ENCODE measurements around the gene RGL3.
"Not testable (repeated sequence)": the region's sequence is repeated elsewhere in the genome, so short reads cannot be mapped to it uniquely, and the experiment has no call there.

Gene RGL3

GRCh38 chr19:11361771-11362731 is 57.1 kb downstream of the RGL3 start:
- DNase-seq (ENCODE audit: low read depth) = no peak

- peak; percentile 55 for DNase-seq (ENCODE audit: low read depth)
Measured at GRCh38 chr19:11361037-11361770, 57.9 kb downstream of the RGL3 start.

DNA sequence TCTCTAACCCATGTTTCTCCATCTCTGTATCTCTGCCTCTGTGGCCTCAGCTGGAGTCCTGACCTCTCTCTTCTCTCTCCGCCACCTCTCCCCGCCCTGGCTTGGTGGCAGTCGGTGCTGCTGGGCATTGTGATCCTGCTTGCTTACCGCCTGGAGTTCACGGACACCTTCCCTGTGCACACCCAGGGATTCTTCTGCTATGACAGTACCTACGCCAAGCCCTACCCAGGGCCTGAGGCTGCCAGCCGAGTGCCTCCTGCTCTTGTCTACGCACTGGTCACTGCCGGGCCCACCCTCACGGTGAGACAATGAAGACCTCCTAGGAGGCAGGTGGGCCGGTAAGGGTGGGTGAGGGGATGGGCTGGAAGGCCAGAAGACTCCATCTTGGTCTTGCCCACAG is 59.7 kb downstream of the RGL3 start:
- DNase-seq (ENCODE audit: low read depth) = no peak

GRCh38 chr19:11356676-11357550 is 62.2 kb downstream of the RGL3 start:
- DNase-seq (ENCODE audit: low read depth) = no peak

DNA sequence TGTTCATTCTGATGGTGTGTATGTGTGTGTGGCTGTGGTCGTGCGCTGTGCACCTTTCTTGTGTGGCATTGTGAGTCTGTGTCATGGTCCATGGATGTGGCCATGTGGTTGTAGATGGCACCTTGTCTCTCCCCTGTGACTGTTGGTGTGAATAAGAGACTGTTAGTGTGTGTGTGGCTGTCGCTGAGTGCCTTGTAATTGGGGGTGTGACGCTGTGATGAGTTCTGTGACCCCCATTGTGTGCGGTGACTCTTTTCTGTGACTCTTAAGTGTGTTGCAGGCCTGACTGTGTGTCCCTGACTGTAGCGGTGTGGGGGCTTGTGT is 63.1 kb downstream of the RGL3 start:
- DNase-seq (ENCODE audit: low read depth) = no peak

- peak; percentile 78 for DNase-seq (ENCODE audit: low read depth)
Measured at GRCh38 chr19:11355160-11356073, 63.7 kb downstream of the RGL3 start, which contains the start of gene PLPPR2. TSS of gene PLPPR2 (plus strand) at chr19:11355432. CDS start at chr19:11357674, 2,242 bp downstream.

DNA sequence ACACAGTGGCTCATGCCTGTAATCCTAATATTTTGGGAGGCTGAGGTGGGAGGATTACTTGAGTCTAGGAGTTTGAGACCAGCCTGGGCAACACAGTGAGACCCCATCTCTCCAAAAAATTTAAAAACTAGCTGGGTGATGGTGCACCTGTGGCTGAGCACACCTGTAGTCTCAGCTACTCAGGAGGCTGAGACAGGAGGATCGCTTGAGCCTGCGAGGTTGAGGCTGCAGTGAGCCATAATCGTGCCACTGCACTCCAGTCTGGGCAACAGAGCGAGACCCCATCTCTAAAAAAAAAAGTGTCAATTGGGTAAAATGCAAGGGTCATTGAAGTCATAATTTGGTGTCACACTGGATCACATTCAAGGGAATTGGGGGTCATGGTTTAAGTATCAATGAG is 65.0 kb downstream of the RGL3 start:
- not testable (repeated sequence) for DNase-seq (ENCODE audit: low read depth)

DNA sequence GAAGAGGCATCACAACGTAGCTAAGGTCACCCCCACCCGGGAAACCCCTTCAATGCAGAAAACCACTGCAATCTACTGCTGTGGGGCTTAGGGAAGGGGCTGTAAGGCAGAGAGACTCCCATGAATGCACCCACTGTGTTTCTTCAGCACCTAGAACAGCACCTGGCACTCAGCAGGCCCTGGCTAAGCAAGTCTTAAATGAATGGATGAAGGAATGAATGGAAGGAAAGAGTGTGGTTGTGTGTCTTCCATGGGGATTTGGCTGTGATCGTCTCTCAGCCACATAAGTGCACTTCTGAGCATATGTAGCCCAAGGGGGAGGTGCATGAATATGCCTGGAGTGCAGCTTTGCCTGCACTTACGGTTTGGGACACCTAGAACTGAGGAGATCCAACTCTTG is 69.9 kb downstream of the RGL3 start:
- DNase-seq (ENCODE audit: low read depth) = no peak

DNA sequence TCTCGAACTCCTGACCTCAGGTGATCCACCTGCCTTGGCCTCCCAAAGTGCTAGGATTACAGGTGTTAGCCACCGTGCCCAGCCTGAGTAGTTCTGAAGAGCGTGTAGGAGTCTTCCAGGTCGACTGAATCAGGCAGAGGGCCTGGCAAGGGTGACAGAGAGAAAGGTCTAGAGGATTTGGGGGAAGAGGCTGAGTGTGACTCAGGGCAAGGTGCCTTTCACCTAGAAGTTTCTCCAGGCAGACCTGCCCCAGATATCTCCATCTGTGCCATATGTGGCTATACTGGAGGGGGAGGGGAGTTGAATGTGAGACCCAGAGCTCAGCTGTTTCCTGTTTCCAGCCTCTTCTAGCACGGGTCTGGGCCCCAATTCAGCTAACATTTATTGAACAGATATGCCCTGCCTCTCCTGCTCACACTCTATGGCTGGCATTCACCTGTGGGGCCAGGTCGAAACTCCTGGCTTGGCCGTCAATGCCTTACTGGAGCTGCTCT is 71.5 kb downstream of the RGL3 start:
- DNase-seq (ENCODE audit: low read depth) = no peak

DNA sequence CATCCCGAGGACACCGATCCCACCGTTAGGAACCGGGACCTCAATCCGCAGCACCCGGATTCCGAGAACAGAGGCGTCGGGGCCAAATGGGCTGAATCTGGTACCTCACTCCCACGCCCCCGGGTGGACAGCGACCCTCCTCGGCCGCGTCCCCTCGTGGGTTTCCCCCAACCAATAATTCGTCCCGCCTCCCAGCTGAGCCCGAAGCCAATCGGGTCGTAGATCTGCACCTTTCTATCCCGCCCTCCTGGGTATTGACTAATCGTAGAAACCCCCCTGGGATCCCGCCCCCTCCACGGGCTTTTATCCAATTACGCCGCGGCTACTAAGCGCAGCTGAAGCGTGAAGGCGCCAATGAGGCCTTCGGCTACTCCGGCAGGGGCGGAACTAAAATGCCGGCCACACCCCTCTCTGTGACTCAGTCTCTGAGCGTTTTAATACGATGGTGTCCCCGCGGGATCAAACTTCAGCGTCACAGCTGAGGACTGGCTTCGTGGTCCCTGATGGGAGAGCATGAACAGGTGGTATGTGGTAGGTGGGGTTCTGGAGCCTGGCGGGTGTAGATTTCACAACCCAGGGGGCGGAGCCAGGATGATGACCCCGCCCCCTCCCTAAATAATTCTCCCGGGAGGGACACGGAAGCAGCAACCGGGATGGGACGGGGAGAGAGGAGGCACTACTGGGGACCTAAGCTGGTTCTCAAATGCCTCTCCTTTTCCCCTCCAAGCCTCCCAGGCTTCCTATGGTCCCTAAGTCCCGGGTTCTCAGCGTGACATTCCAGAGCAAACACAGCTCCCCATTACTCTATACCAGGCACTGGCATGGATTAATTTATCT is 72.8 kb downstream of the RGL3 start, which contains the start of the genes CCDC159 and TMEM205:
Gene CCDC159, plus strand, starts transcription at position 416 of the 837 bp plus-strand sequence. Its CDS starts 88 bp downstream, at position 504.
Gene TMEM205, minus strand, starts transcription at position 165 of the 837 bp plus-strand sequence. CDS start 649 bp downstream, outside the sequence.
- DNase-seq (ENCODE audit: low read depth) = peak; percentile 98

DNA sequence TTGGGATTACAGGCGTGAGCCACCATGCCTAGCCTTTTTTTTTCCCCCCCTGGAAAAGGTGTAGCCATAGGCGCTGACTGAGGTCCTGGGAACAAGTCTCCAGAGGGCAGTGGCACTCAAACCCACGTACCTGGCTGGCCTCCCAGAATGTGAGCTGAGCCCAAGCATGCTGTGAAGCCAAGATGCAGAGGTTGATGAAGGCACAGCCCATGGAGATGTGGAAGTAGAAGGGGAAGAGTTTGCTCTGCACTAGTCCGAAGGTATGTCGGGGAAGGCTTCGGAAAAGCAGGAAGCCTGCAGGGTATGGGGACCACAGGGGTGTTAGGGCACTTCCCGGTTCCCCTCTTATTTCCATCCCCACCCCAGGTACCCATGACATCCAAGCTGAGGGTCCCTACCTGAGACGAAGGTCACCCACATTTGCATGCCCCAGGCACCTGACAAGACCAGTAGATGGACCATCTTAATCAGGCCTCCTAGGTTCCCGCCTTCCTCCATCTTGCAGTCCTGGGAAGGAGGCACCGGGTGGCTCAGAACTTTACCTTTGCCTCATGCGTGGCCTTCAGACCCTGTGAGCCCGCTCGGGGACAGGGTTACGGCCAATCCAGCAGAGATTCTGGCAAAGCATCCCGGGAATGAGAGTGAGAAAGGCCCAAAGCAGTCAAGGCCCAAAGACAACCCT is 73.9 kb downstream of the RGL3 start:
- no peak for DNase-seq (ENCODE audit: low read depth)
